ENCODE data around the gene HPN.
A peak's percentile ranks its signal among the peaks of the same experiment; 100 is the strongest.

HPN gene

DNA sequence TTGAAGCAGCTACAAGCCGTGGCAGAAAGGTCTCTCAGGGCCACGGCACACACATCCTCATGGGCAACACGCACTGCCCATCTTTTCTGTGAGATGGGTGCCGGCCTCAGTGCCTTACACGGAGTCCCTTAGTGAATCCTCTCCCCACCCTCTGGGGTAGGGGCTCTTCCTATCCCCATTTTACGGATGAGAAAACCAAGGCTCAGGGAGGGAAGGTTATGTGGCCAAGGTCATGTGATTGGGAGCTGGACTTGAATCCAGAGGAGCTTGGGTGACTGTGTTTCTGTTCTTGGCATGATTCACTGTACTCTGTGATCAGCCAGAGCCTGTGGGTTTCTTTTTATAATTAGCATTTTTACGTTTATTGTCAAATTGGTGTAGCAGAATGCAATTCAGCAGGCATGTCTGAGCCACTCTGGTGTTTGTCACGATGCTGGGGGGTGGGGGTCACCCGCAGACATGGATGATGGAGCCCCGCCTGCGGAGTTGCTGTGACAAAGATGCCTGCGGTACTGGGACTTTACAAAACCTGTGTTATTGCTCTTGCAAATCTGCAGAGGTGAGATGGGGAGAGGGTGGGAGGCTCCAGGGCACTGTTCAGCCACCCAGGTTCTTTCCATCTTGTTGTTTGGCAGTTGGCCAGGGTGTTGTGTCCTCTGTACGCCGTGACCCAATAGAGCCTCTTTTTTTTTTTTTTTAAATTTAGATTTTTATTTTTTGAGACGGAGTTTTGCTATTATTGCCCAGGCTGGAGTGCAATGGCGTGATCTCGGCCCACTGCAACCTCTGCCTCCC is 6.7 kb upstream of the HPN start:
- no peak overlapping the region for H2AFZ ChIP-seq (ENCODE audit: low read depth, low read length)
- H3K4me1 ChIP-seq (ENCODE audit: insufficient read depth, low read length) = peaks cover 11% of the 10 kb centered on the region
- H3K9me3 ChIP-seq (ENCODE audit: low read length) = no peaks in the 10 kb centered on the region
- H3K27me3 ChIP-seq (ENCODE audit: insufficient read depth, low read length) = peaks cover 26% of the 10 kb centered on the region
- H3K36me3 ChIP-seq (ENCODE audit: insufficient read depth, low read length) = no peaks in the 10 kb centered on the region
- H3K4me3 ChIP-seq (ENCODE audit: low read length) = no peak overlapping the region

DNA sequence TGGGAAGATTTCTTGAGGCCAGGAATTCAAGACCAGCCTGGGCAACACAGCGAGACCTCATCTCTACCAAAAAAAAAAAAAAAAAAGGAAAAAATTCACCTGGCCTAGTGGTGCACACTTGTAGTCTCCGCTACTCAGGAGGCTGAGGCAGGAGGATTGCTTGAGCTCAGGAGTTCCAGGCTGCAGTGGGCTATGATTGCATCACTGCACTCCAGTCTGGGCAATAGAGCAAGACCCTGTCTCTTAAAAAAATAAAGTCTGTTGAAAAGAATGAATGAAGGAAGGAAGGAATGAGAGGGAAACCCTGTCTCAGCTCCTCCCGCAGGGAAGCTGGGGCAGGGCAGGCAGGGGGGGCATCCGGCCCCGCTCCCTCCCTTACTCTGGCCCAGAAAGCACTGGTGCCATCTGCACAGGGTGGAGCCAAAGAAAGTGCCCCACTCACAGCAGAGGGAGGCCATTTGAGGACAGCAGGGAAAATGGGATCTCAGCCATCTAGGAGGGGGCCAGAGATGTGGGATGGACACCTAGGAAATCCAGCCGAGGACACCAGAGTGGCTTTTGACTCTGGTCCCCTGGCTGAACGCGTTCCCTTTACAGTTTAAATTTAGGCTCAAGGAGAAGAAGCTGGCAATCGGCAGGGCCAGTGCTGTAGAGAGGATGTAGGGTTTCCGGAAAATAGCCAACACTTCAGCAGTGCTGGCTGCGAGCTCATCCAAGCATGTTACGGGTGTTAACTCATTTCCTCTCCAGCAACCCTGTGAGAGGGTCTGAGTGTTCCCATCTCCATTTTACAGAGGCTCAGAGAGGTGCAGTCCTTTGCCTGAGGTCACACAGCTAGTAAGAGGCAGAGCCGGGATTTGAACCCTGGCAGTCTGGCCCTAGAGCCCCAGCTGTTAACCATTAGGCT is 3.6 kb upstream of the HPN start:
- no peaks in the 10 kb centered on the region for H3K9me3 ChIP-seq (ENCODE audit: low read length)
- H3K4me1 ChIP-seq (ENCODE audit: insufficient read depth, low read length) = peaks cover 15% of the 10 kb centered on the region
- no peak overlapping the region for H2AFZ ChIP-seq (ENCODE audit: low read depth, low read length)
- H3K4me3 ChIP-seq (ENCODE audit: low read length) = no peak overlapping the region
- no peaks in the 10 kb centered on the region for H3K36me3 ChIP-seq (ENCODE audit: insufficient read depth, low read length)
- peaks cover 4% of the 10 kb centered on the region for H3K27me3 ChIP-seq (ENCODE audit: insufficient read depth, low read length)

DNA sequence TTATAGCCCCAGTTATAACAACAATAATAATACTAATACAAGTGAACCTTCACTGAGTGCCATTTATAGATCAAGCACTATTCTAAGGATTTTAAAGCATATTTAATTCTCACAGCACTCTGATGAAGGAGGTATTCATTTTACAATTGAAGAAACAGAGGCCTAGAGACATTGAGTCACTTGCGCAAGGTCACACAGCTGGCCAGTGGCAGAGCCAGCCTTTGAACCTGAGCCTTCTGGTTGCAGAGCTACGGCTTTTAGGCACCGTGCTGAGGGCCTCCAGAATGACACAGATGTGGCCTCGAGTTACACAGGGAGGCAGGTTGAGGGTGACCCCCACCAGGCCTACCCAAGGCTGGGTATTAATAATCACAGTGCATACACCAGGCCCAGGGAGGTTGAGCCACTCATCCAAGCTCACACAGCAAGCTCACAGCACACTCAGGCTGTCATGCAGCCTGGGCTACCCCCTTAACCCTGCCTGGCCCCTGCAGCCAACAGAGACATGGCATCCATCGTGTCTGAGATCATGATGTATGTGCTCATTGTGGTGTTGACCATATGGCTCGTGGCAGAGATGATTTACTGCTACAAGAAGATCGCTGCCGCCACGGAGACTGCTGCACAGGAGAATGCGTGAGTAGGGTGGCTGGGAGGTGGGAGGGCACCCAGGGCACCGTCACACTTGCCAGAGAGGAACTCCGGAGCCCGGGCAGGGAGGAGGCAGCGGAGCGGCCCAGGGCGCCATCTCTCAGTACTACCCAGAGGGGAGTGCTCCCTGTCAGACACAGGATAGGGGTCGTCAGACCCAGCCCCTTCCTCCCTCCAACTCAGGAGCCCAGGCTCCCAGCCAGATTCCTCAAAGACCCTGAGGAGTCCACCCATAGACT is 2.7 kb upstream of the HPN start:
- H3K4me3 ChIP-seq (ENCODE audit: low read length) = no peak overlapping the region
- H3K9me3 ChIP-seq (ENCODE audit: low read length) = no peaks in the 10 kb centered on the region
- no peak overlapping the region for H2AFZ ChIP-seq (ENCODE audit: low read depth, low read length)
- H3K27me3 ChIP-seq (ENCODE audit: insufficient read depth, low read length) = no peaks in the 10 kb centered on the region
- H3K36me3 ChIP-seq (ENCODE audit: insufficient read depth, low read length) = no peaks in the 10 kb centered on the region
- peaks cover 15% of the 10 kb centered on the region for H3K4me1 ChIP-seq (ENCODE audit: insufficient read depth, low read length)

DNA sequence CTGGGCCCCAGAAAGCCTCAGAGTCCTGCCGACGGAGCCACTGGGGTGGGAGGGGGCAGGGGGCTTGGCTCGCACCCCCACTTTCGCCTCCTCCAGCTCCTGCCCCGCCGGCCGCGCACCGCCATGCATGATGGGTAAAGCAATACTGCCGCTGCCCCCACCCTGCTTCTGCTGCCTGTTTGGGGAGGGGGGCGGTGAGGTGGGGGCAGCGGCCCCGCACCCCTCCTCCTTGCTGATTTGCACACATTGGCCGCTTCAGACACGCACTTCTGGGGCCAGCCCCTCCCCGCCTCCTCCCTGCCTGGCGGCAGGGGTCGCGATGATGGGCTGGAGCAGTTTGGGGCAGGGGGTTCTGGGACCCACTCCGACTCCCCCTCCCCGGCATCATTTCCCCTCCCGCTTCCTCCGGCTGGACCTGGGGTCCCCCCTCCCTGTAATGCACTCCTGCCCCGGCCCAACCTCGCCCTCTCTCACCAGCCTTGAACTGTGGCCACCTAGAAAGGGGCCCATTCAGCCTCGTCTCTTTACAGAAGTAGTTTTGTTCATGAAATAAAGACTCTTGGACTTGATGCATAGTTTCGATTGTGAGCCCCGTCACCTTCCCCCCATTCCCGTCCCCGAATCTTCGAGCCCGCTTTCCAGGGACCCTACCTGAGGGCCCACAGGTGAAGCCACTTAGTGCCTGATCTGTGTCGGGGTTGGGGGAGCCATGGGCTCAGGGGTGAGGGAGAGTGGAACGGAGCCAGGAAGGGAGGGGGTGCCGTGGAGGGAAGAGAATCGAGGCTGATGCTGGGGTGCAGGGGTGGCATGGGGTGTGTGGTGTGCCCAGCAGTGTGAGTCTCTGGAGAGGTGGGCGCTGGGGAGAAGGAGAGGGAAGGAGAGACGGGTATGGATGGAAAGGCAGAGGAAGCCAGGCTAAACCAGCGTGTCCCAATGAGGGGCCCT is 1.4 kb upstream of the HPN start:
- Histone ChIP-seq H3K36me3 (ENCODE audit: insufficient read depth, low read length) (no peaks in the 10 kb centered on the region), H3K9me3 (ENCODE audit: low read length) (no peaks in the 10 kb centered on the region), H3K4me3 (ENCODE audit: low read length) (no peak overlapping the region), H2AFZ (ENCODE audit: low read depth, low read length) (no peak overlapping the region), H3K4me1 (ENCODE audit: insufficient read depth, low read length) (peaks cover 15% of the 10 kb centered on the region), H3K27me3 (ENCODE audit: insufficient read depth, low read length) (no peaks in the 10 kb centered on the region)

DNA sequence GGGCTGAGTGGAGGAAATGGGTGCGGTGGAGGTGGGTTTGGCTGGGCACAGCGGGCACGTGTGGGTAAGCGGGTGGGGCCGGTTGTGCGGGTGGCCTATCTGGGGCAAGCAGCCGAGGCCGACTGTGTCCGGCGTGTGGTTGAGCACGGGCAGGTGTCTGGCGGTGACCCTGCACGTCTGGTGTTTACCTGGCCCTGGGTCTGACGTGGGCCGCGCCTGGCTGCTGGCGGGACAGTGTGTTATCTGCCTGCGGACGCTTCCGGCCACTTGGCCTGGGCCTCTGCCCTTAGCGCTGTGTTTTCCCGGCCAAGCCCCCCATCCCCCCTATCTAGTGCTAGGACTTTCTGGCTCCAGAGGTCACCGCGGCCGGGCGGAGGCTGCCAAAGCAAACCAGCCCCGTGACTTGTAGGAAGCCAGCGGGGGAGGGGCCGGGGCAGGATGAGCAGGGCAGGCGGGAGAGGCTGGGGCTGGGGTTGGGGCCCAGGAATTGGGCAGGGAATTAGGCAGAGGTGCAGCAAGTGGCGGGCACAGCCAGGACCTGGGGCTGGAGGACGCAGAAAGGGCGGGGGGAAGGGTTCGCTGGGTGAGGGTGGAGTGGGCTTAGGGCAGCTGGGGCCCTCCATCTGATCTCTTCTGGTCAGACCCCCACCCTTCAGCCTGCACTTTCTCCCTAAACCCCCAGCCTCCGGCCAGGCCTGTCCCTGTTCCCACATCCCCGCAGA is 534 bp upstream of the HPN start:
- Histone ChIP-seq H3K9me3 (ENCODE audit: low read length) (no peaks in the 10 kb centered on the region), H3K36me3 (ENCODE audit: insufficient read depth, low read length) (no peaks in the 10 kb centered on the region), H3K4me1 (ENCODE audit: insufficient read depth, low read length) (peaks cover 15% of the 10 kb centered on the region), H2AFZ (ENCODE audit: low read depth, low read length) (peak overlapping the region; percentile 32), H3K27me3 (ENCODE audit: insufficient read depth, low read length) (no peaks in the 10 kb centered on the region), H3K4me3 (ENCODE audit: low read length) (no peak overlapping the region)

DNA sequence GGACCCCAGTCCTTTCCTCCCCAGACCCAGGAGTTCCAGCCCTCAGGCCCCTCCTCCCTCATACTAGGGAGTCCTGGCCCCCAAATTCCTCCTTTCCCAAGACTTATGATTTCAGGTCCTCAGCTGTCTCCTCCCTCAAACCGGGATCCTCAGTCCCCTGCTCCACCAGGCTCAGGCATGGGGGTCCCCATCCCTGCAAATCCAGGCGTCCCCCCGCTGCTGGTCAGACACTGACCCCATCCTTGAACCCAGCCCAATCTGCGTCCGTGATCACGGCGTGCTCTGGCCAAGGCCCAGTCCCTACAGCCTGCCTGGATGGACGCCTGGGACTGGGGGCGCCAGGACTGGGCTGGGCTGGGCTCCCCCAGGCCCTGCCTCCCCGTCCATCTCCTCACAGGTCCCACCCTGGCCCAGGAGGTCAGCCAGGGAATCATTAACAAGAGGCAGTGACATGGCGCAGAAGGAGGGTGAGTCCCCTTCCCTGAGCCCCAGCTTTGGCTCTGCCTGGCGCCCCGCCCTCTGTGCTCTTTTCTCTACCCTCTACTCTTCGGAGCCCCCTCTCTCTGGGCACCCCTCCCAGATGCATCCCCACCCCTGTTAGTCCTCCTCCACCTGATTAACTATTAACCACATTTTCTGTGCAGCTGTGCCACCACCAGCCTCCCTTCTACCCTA is 672 bp downstream of the HPN start:
- H3K4me3 ChIP-seq (ENCODE audit: low read length) = no peak overlapping the region
- H3K9me3 ChIP-seq (ENCODE audit: low read length) = no peaks in the 10 kb centered on the region
- no peak overlapping the region for H2AFZ ChIP-seq (ENCODE audit: low read depth, low read length)
- H3K27me3 ChIP-seq (ENCODE audit: insufficient read depth, low read length) = no peaks in the 10 kb centered on the region
- H3K4me1 ChIP-seq (ENCODE audit: insufficient read depth, low read length) = peaks cover 15% of the 10 kb centered on the region
- no peaks in the 10 kb centered on the region for H3K36me3 ChIP-seq (ENCODE audit: insufficient read depth, low read length)

DNA sequence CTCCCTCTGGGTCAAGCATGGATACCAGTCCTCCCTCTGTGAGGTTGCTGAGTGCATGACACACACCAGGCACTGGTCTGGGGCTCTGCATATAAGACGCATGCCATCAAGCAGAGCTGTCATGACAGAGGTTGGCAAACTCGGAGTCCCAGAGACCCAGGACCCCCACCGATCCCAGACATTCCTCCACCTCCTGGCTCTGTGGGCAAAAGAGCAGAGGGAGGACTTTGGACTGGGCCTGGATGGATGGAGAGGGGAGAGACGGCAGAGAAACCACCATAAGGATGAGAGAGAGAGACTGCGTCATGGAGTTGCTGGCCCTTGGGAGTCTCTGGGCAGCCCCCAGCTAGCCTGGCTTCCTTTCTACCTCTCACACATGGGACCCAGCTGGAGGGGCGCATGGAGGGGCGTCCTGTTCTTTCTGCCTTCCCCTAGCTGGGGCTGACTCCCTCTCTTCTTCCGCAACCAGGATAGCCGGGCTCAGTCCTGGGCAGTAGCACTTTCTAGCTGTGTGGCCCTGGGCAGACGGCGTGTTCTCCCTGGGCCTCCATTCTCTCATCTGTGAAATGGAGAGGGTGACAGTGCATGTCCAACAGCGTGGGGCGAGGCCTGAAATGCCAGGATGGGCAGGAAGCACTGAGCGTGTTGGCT is 1.6 kb downstream of the HPN start:
- no peaks in the 10 kb centered on the region for H3K36me3 ChIP-seq (ENCODE audit: insufficient read depth, low read length)
- H2AFZ ChIP-seq (ENCODE audit: low read depth, low read length) = no peak overlapping the region
- no peaks in the 10 kb centered on the region for H3K27me3 ChIP-seq (ENCODE audit: insufficient read depth, low read length)
- no peak overlapping the region for H3K4me3 ChIP-seq (ENCODE audit: low read length)
- H3K4me1 ChIP-seq (ENCODE audit: insufficient read depth, low read length) = peaks cover 15% of the 10 kb centered on the region
- no peaks in the 10 kb centered on the region for H3K9me3 ChIP-seq (ENCODE audit: low read length)

DNA sequence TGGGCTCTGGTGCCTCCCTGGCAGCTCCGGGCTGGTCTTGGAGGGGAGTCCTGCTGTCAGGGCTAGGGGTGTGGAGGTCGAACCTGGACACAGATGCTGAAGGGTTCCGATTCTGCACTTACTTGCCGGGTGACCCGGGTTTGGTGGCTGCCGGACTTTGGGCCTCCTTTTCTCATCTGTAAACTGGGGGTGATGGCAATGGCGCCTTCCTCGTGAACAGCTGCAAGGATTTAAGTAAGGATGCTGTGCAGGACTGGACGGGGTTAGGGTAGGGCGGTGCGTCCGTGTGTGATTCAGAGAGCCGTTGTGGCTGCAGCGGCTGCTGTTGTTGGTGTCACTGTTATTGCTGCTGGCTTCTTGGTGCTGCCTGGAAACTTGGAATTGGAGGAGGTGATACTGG is 2.4 kb downstream of the HPN start:
- Histone ChIP-seq H3K9me3 (ENCODE audit: low read length) (no peaks in the 10 kb centered on the region), H3K4me1 (ENCODE audit: insufficient read depth, low read length) (peaks cover 15% of the 10 kb centered on the region), H3K36me3 (ENCODE audit: insufficient read depth, low read length) (no peaks in the 10 kb centered on the region), H2AFZ (ENCODE audit: low read depth, low read length) (no peak overlapping the region), H3K27me3 (ENCODE audit: insufficient read depth, low read length) (no peaks in the 10 kb centered on the region), H3K4me3 (ENCODE audit: low read length) (no peak overlapping the region)

DNA sequence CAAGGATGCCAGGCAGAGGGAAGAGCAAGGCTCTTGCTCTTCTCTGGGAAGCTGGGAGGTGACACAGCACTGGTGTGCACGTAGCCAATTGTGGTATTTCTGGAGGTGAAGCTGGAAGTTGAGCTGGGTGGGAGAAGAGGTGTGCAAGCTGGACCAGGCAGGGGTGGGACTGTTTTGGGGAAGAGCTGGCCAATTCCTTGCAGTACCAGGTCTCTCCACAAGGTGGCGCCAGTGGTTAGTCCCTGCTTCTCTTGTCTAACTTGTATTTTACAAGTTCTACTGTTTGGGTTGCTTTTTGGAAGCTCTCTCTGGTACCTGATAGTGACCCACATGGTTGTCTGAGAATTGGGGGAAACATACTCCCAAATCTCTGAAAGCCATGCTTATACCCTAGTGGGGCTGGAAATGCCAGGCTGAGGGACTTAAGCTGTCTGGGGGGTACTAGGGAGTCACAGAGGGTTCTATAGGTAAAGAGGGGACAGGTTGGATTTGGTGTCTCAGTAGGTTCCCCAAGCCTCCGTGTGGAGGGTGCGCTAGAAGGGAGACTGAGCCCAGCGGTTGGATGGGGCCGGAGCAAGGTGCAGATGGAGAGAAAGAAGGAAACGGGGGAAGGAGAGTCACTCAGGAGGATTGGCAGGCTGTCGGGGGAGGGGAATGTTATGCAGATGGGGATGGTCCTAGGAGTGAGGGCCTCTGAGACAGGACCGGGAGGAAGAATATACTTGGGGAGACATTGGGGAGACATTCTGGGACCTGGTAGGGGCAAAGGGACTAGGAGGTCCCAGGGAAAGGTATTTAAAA is 3.0 kb downstream of the HPN start:
- Histone ChIP-seq H3K9me3 (ENCODE audit: low read length) (no peaks in the 10 kb centered on the region), H2AFZ (ENCODE audit: low read depth, low read length) (no peak overlapping the region), H3K27me3 (ENCODE audit: insufficient read depth, low read length) (no peaks in the 10 kb centered on the region), H3K4me1 (ENCODE audit: insufficient read depth, low read length) (peaks cover 13% of the 10 kb centered on the region), H3K36me3 (ENCODE audit: insufficient read depth, low read length) (no peaks in the 10 kb centered on the region), H3K4me3 (ENCODE audit: low read length) (no peak overlapping the region)

DNA sequence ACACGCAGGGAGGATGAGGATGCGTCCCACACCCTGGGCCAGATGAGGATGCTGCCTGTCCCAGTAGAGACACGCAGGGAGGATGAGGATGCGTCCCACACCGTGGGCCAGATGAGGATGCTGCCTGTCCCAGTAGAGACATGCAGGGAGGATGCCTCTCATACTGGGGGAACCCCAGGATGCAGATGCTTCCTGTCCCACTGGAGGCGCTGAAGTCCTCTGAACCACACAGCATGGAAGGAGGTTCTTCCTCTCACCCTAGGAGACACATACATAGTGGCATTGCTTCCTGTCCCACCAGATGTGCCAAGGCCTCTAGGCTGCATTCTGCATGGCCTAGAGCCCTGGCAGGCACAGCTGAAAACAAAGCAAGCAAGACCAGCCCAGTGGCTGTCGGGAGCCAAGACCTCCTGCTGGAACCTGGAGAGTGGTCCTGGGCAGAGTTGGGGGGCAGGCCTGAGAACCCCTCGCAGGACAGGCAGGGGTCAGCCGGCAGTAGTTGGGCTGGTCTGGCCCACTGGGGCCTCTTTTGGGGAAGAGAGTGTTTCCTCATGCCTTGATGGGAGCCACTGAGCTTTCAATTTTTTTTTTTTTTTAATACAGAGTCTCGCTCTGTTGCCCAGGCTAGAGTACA is 4.3 kb downstream of the HPN start:
- H3K36me3 ChIP-seq (ENCODE audit: insufficient read depth, low read length) = no peaks in the 10 kb centered on the region
- no peaks in the 10 kb centered on the region for H3K9me3 ChIP-seq (ENCODE audit: low read length)
- peaks cover 6% of the 10 kb centered on the region for H3K4me1 ChIP-seq (ENCODE audit: insufficient read depth, low read length)
- no peaks in the 10 kb centered on the region for H3K27me3 ChIP-seq (ENCODE audit: insufficient read depth, low read length)
- H2AFZ ChIP-seq (ENCODE audit: low read depth, low read length) = no peak overlapping the region
- no peak overlapping the region for H3K4me3 ChIP-seq (ENCODE audit: low read length)

All from neuron (in vitro differentiated cells).